ENCODE data around the gene ABCC3. TPM values are rescaled to one million over a fixed set of nuclear protein-coding genes. Genes with fewer than 3 reads are reported as not detected.

ABCC3 gene
- total and polyA plus RNA-seq, 4 donors = 10.3 to 46.4 (median 32.0) TPM

DNA sequence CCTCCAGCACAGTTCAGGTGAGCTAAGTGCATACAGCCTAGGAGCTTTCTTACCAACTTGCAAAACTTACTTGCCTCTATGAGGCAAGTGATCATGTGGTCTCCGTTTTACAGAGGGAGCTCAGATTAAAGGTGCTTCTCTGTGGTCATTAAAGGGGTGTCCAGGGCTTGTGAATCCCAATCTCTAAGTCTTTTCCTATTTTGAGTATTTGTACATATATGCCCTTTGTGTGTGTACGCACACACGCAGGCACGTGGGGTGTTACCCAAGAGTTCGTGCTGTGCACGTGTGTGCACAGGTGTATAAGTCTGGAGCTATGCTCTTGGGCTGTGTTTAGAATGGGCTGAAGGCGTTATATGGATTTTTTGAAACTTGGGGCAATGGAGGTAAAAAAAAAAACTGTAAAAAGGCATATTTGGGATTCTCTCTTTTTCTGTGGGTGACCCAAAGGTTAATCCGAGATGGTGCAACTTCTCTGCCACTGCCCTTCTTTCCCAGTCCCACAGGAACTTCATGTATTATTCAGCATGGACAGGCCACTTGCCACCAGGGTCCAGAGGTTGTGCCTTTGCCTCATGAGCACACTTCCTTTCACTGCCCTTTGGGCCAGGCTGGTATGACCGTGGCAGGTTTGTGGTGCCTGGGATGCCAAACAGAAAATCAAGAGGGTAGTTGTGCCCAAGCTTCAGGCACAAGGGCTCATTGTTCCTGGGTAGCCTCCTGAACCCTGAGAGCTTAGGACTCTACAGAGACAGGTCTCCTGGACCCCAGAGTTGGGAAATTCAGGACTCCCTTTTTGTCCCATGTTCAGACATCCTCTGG is 1.5 kb downstream of the ABCC3 start:
- Histone ChIP-seq H3K4me1 (ENCODE audit: control insufficient read depth in 5 of 5, insufficient read depth in 5 of 5, low read length in 5 of 5) (peaks cover 0 to 49% (median 28%) of the 10 kb centered on the region in 5 donors), H3K4me3 (no peak overlapping the region), H3K27me3 (ENCODE audit: control insufficient read depth in 3 of 3, insufficient read depth in 3 of 3, low read length in 2 of 3) (peaks cover 0 to 2% (median 0%) of the 10 kb centered on the region in 3 donors), H3K9me3 (ENCODE audit: control insufficient read depth in 4 of 4, insufficient read depth in 3 of 4, low read length in 3 of 4) (no peaks in the 10 kb centered on the region), H3K36me3 (ENCODE audit: control insufficient read depth in 4 of 4, insufficient read depth in 4 of 4, low read length in 4 of 4) (no peaks in the 10 kb centered on the region), H3K27ac (ENCODE audit: low read depth in 1 of 2, low read length in 1 of 2) (no peak overlapping the region), H3K9ac (ENCODE audit: insufficient read depth in 1 of 2, low read length in 2 of 2) (peak overlapping the region in 1 of 2 donors; percentile 9)
- 85 to 90% methylated on average over 9 of the region's 9 CpGs for WGBS, 2 donors
- DNase-seq (no peak), ATAC-seq (ENCODE audit: insufficient read depth, low FRiP score) (no peak)
- TF ChIP-seq, protein P1, sequence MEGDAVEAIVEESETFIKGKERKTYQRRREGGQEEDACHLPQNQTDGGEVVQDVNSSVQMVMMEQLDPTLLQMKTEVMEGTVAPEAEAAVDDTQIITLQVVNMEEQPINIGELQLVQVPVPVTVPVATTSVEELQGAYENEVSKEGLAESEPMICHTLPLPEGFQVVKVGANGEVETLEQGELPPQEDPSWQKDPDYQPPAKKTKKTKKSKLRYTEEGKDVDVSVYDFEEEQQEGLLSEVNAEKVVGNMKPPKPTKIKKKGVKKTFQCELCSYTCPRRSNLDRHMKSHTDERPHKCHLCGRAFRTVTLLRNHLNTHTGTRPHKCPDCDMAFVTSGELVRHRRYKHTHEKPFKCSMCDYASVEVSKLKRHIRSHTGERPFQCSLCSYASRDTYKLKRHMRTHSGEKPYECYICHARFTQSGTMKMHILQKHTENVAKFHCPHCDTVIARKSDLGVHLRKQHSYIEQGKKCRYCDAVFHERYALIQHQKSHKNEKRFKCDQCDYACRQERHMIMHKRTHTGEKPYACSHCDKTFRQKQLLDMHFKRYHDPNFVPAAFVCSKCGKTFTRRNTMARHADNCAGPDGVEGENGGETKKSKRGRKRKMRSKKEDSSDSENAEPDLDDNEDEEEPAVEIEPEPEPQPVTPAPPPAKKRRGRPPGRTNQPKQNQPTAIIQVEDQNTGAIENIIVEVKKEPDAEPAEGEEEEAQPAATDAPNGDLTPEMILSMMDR (IDR thresholded peaks at IDR 0.05; ENCODE audit: control extremely low read depth, extremely low read depth) = no peak

DNA sequence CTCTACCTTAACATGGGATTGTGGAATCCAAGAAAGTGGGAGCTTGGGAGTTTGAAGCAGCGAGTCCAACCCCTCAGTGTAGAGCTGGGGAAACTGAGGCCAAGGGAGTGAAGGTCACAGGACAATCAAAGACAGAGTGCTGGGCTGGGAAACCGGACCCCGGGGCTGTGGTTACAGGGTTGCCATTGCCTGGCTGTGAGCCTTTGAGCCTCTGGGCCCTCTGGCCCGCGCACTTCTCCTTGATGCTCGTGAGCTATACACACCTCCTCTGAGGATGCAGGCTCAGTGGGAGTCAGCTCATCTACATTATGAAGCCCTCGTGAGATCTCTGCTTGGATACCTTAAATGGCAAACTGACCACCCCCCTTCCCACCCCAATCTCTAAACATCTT is 2.1 kb downstream of the ABCC3 start:
- peaks cover 0 to 2% (median 0%) of the 10 kb centered on the region in 3 donors for H3K27me3 ChIP-seq (ENCODE audit: control insufficient read depth in 3 of 3, insufficient read depth in 3 of 3, low read length in 2 of 3)
- TF ChIP-seq, protein P1 (IDR thresholded peaks at IDR 0.05; ENCODE audit: control extremely low read depth, extremely low read depth) = no peak
- H3K9me3 ChIP-seq (ENCODE audit: control insufficient read depth in 4 of 4, insufficient read depth in 3 of 4, low read length in 3 of 4) = no peaks in the 10 kb centered on the region
- ATAC-seq (ENCODE audit: insufficient read depth, low FRiP score) (no peak), DNase-seq (no peak)
- no peak overlapping the region for H3K27ac ChIP-seq (ENCODE audit: low read depth in 1 of 2, low read length in 1 of 2)
- peaks cover 0 to 55% (median 30%) of the 10 kb centered on the region in 5 donors for H3K4me1 ChIP-seq (ENCODE audit: control insufficient read depth in 5 of 5, insufficient read depth in 5 of 5, low read length in 5 of 5)
- peak overlapping the region in 1 of 2 donors; percentile 9 for H3K9ac ChIP-seq (ENCODE audit: insufficient read depth in 1 of 2, low read length in 2 of 2)
- no peak overlapping the region for H3K4me3 ChIP-seq
- no peaks in the 10 kb centered on the region for H3K36me3 ChIP-seq (ENCODE audit: control insufficient read depth in 4 of 4, insufficient read depth in 4 of 4, low read length in 4 of 4)
- 94 to 99% methylated on average over 7 of the region's 7 CpGs for WGBS, 2 donors

DNA sequence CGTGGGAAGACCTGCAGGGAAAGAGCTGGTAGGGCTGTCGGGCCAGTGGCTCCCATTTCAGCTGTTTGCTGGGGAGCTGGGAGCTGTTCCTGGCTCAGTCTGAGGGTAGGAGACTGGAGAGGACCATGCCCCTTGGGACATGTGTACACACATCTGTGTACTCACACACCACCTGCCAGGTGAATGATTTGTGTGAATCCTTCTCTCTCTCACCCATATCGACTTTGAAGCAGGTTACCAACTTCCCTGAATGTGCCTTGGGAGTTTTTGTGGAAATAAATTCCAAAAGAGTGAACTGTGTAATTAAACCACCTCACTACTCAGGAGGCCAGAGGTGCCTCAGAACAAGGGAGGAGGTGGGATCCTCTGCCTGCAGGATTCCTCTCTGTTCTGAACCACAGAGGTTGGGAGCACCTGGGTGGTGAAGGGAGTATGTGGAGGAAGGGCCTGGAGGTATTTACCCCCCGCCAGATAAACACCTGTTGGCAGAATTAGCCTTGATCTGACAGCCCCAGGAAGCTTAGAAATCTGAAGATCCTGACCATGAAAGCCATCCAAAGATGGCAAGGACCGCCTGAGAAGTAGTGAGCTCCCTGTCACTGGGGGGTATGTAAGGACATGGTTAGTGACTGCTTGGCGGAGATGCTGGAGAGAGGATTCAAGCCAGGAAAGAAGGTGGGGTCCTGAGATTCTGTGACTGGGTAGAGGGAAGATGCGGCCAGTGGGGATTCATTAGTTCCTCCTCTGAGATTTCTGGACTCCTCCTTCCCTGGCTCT is 3.3 kb downstream of the ABCC3 start:
- H3K9ac ChIP-seq (ENCODE audit: insufficient read depth in 1 of 2, low read length in 2 of 2) = peak overlapping the region in 1 of 2 donors; percentile 35
- no peak overlapping the region for H3K4me3 ChIP-seq
- H3K36me3 ChIP-seq (ENCODE audit: control insufficient read depth in 4 of 4, insufficient read depth in 4 of 4, low read length in 4 of 4) = no peaks in the 10 kb centered on the region
- peaks cover 0 to 63% (median 35%) of the 10 kb centered on the region in 5 donors for H3K4me1 ChIP-seq (ENCODE audit: control insufficient read depth in 5 of 5, insufficient read depth in 5 of 5, low read length in 5 of 5)
- WGBS, 2 donors = 90 to 92% methylated on average over 7 of the region's 7 CpGs
- no peaks in the 10 kb centered on the region for H3K9me3 ChIP-seq (ENCODE audit: control insufficient read depth in 4 of 4, insufficient read depth in 3 of 4, low read length in 3 of 4)
- DNase-seq (no peak), ATAC-seq (ENCODE audit: insufficient read depth, low FRiP score) (no peak)
- H3K27me3 ChIP-seq (ENCODE audit: control insufficient read depth in 3 of 3, insufficient read depth in 3 of 3, low read length in 2 of 3) = peaks cover 0 to 2% (median 0%) of the 10 kb centered on the region in 3 donors
- TF ChIP-seq, protein P1 (IDR thresholded peaks at IDR 0.05; ENCODE audit: control extremely low read depth, extremely low read depth) = no peak
- peak overlapping the region in 1 of 2 donors; percentile 80 for H3K27ac ChIP-seq (ENCODE audit: low read depth in 1 of 2, low read length in 1 of 2)

Data from lung (tissue), 12 donors.